ENCODE measurements around the gene CPSF4L.

DNA sequence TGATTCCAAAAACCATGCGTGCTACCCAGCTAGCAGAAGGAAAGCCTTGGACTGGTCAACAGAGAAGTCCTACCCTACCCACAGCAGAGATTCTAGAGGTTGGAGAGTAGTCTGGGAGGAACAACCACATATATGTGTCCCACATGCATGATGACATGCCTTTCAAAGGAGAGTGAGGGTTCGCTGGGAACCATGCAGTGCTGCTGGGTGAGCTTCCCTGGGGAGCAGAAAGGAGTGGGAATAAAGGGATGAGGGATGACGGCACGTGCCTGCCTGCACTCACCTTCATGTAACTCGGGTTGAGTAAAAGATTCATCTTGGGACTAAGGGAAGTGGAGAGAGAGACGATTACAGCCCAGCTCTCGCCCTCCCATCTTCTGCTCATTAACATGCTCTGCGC, 9.8 kb downstream of the CPSF4L start:
- TF ChIP-seq, protein P1, sequence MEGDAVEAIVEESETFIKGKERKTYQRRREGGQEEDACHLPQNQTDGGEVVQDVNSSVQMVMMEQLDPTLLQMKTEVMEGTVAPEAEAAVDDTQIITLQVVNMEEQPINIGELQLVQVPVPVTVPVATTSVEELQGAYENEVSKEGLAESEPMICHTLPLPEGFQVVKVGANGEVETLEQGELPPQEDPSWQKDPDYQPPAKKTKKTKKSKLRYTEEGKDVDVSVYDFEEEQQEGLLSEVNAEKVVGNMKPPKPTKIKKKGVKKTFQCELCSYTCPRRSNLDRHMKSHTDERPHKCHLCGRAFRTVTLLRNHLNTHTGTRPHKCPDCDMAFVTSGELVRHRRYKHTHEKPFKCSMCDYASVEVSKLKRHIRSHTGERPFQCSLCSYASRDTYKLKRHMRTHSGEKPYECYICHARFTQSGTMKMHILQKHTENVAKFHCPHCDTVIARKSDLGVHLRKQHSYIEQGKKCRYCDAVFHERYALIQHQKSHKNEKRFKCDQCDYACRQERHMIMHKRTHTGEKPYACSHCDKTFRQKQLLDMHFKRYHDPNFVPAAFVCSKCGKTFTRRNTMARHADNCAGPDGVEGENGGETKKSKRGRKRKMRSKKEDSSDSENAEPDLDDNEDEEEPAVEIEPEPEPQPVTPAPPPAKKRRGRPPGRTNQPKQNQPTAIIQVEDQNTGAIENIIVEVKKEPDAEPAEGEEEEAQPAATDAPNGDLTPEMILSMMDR (IDR thresholded peaks at IDR 0.05) = no peak
- TF ChIP-seq POLR2A (IDR thresholded peaks at IDR 0.05) = no peak
- TF ChIP-seq EP300 (IDR thresholded peaks at IDR 0.05) = no peak

Measured in tibial nerve (tissue), 4 donors.